ENCODE results near the gene HOMER2.
A peak's percentile ranks its signal among the peaks of the same experiment; 100 is the strongest.

Gene HOMER2

GRCh38 chr15:82963471-82964341, 11.2 kb upstream of the HOMER2 start:
- Histone ChIP-seq H3K27me3 (ENCODE audit: control insufficient read depth, insufficient read depth, low read length) (no peaks in the 10 kb centered on the region), H3K4me3 (ENCODE audit: low read length) (no peak overlapping the region), H3K9me3 (replicated peaks; ENCODE audit: low read length) (no peaks in the 10 kb centered on the region), H3K4me2 (ENCODE audit: low read length) (no peak overlapping the region), H3K36me3 (ENCODE audit: insufficient read depth, low read length) (no peaks in the 10 kb centered on the region), H3K4me1 (ENCODE audit: control insufficient read depth, insufficient read depth, low read length) (no peaks in the 10 kb centered on the region), H3K9ac (ENCODE audit: low read depth, low read length) (no peak overlapping the region)

GRCh38 chr15:82960766-82961165, 8.2 kb upstream of the HOMER2 start:
- Histone ChIP-seq H3K36me3 (ENCODE audit: insufficient read depth, low read length) (no peaks in the 10 kb centered on the region), H3K27me3 (ENCODE audit: control insufficient read depth, insufficient read depth, low read length) (no peaks in the 10 kb centered on the region), H3K4me3 (ENCODE audit: low read length) (no peak overlapping the region), H3K9me3 (replicated peaks; ENCODE audit: low read length) (no peaks in the 10 kb centered on the region), H3K9ac (ENCODE audit: low read depth, low read length) (no peak overlapping the region), H3K4me2 (ENCODE audit: low read length) (no peak overlapping the region), H3K4me1 (ENCODE audit: control insufficient read depth, insufficient read depth, low read length) (no peaks in the 10 kb centered on the region)

DNA sequence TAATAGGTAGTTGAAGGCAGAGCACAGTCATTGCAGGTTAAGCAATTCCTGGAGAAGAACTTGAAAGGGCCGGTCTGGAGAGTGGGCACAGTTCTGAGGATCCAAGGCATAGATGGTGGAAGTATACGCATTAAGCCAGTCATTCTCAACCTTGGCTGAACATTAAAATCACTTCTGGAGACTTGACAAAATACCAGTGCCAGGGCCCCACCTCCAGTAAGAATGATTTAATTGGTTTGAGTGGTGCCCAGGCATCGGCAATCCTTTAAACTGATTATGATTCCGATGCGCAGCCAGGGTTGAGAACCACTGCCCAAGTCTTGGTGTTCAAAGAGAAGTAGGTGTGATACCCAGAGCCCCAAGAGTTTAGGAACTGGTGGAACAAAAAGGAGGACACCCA, 6.9 kb upstream of the HOMER2 start:
- no peaks in the 10 kb centered on the region for H3K36me3 ChIP-seq (ENCODE audit: insufficient read depth, low read length)
- no peaks in the 10 kb centered on the region for H3K9me3 ChIP-seq (replicated peaks; ENCODE audit: low read length)
- H3K27me3 ChIP-seq (ENCODE audit: control insufficient read depth, insufficient read depth, low read length): no peaks in the 10 kb centered on the region
- H3K9ac ChIP-seq (ENCODE audit: low read depth, low read length): no peak overlapping the region
- H3K4me3 ChIP-seq (ENCODE audit: low read length): no peak overlapping the region
- H3K4me1 ChIP-seq (ENCODE audit: control insufficient read depth, insufficient read depth, low read length): no peaks in the 10 kb centered on the region
- H3K4me2 ChIP-seq (ENCODE audit: low read length): no peak overlapping the region

DNA sequence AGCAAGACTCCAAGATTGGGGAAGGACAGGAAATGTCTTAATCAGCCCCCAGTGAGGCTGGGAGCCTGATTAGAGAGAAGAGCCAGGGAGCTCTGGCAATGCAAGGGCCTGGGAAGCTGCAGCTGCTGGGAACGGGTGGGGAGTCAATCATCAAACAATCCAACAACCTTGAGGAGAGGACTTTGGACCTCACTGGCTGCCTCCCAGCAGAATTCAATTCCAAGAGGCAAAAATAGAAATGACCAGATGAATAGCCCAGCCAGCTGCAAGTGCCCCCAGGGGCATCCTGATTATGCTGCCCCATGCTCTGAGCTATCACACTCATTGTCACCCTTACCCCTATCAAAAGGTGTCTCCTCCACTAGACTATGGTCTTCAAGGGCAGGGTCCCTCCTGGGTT, 6.1 kb upstream of the HOMER2 start:
- Histone ChIP-seq H3K36me3 (ENCODE audit: insufficient read depth, low read length) (no peaks in the 10 kb centered on the region), H3K4me3 (ENCODE audit: low read length) (no peak overlapping the region), H3K9me3 (replicated peaks; ENCODE audit: low read length) (no peaks in the 10 kb centered on the region), H3K9ac (ENCODE audit: low read depth, low read length) (no peak overlapping the region), H3K4me1 (ENCODE audit: control insufficient read depth, insufficient read depth, low read length) (no peaks in the 10 kb centered on the region), H3K4me2 (ENCODE audit: low read length) (no peak overlapping the region), H3K27me3 (ENCODE audit: control insufficient read depth, insufficient read depth, low read length) (no peaks in the 10 kb centered on the region)

DNA sequence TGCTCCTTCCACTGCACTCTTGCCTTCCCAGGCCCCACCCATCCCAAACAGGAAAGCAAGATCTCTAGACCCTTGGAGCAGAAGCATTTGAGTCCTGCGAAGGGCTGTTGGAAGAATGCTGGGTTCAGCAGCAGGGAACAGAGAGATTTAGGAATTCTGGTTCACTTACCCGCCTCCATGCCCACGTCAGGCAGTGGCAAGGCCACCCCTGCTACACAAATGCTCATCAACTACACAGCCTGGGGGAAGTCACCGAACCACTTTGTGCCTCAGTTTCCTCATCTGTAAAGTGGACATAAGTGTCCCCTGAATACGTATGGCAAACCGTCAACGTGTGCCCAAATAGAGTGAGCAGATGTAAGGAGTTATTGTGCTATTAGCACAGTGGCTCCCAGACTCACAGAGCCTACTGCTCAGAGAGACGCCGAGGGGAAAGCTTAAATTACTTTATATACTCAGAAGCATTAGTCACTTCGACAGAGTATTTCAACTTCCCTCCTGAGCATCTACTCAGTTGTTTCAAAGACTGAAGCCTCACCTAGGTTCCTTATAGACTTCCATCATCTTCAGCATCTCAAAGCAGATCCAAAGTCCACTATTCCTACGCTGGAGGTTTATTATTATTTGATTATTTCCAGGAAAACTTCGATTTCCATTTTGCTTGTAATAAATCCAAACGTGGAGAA, 905 bp downstream of the HOMER2 start:
- peaks cover 11% of the 10 kb centered on the region for H3K27me3 ChIP-seq (ENCODE audit: control insufficient read depth, insufficient read depth, low read length)
- no peaks in the 10 kb centered on the region for H3K36me3 ChIP-seq (ENCODE audit: insufficient read depth, low read length)
- H3K4me3 ChIP-seq (ENCODE audit: low read length): peak overlapping the region; percentile 73
- H3K4me1 ChIP-seq (ENCODE audit: control insufficient read depth, insufficient read depth, low read length): peaks cover 8% of the 10 kb centered on the region
- no peaks in the 10 kb centered on the region for H3K9me3 ChIP-seq (replicated peaks; ENCODE audit: low read length)
- H3K4me2 ChIP-seq (ENCODE audit: low read length): peak overlapping the region; percentile 83
- peak overlapping the region; percentile 61 for H3K9ac ChIP-seq (ENCODE audit: low read depth, low read length)

- Histone ChIP-seq H3K36me3 (ENCODE audit: insufficient read depth, low read length) (no peaks in the 10 kb centered on the region), H3K4me2 (ENCODE audit: low read length) (no peak overlapping the region), H3K9ac (ENCODE audit: low read depth, low read length) (no peak overlapping the region), H3K4me3 (ENCODE audit: low read length) (no peak overlapping the region), H3K27me3 (ENCODE audit: control insufficient read depth, insufficient read depth, low read length) (peaks cover 11% of the 10 kb centered on the region), H3K4me1 (ENCODE audit: control insufficient read depth, insufficient read depth, low read length) (peaks cover 8% of the 10 kb centered on the region), H3K9me3 (replicated peaks; ENCODE audit: low read length) (no peaks in the 10 kb centered on the region)
These were observed 1.7 kb downstream of the HOMER2 start for GRCh38 chr15:82950746-82951370.

DNA sequence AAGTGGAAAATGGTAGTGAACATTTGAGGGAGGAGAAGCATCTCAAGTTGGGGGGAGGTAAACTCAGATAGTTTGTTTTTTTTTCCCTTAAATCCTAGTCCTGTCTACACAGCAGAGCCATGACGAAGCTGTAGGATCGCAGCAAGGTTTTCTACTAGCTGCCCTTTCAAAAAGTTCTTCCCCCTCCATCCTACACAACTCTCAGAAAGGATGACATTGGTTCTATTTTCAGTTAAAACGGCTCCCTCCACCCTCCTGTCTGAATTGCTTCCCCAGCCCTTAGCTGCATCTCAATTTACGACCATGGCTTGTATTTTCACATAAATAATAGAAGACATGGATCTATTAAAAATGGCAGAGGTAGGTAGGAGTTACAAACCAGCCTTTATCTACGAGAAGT, 2.2 kb downstream of the HOMER2 start:
- H3K4me2 ChIP-seq (ENCODE audit: low read length): no peak overlapping the region
- no peak overlapping the region for H3K9ac ChIP-seq (ENCODE audit: low read depth, low read length)
- no peaks in the 10 kb centered on the region for H3K36me3 ChIP-seq (ENCODE audit: insufficient read depth, low read length)
- H3K4me1 ChIP-seq (ENCODE audit: control insufficient read depth, insufficient read depth, low read length): peaks cover 8% of the 10 kb centered on the region
- peaks cover 11% of the 10 kb centered on the region for H3K27me3 ChIP-seq (ENCODE audit: control insufficient read depth, insufficient read depth, low read length)
- H3K9me3 ChIP-seq (replicated peaks; ENCODE audit: low read length): no peaks in the 10 kb centered on the region
- no peak overlapping the region for H3K4me3 ChIP-seq (ENCODE audit: low read length)

DNA sequence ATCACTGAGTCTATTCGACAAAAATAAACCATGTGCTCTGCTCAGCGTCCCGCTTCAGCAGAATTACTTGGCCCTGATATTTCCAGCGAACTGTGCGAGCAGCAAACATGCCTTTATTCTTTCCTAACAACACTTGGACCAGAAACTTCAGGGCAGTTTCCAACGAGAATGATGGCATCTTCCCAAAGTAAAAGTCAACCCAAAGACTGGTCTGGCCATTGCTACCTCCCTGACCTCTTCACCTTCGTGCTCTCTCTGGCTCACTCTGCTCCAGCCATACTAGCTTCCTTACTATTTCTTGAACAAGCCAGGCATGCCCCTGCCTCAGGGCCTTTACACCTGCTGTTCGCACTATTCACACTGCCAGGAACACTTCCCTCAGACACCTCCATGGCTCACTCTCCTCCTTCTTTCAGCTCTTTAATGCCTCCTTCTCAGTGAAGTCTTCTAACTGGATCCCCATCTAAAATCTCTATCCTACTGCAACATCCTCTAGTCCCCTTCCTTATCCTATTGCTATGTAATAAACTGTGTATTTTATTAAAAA, 6.3 kb downstream of the HOMER2 start:
- H3K27me3 ChIP-seq (ENCODE audit: control insufficient read depth, insufficient read depth, low read length): peaks cover 6% of the 10 kb centered on the region
- H3K4me3 ChIP-seq (ENCODE audit: low read length): no peak overlapping the region
- no peak overlapping the region for H3K4me2 ChIP-seq (ENCODE audit: low read length)
- no peak overlapping the region for H3K9ac ChIP-seq (ENCODE audit: low read depth, low read length)
- no peaks in the 10 kb centered on the region for H3K36me3 ChIP-seq (ENCODE audit: insufficient read depth, low read length)
- peaks cover 12% of the 10 kb centered on the region for H3K4me1 ChIP-seq (ENCODE audit: control insufficient read depth, insufficient read depth, low read length)
- H3K9me3 ChIP-seq (replicated peaks; ENCODE audit: low read length): no peaks in the 10 kb centered on the region

- Histone ChIP-seq H3K4me2 (ENCODE audit: low read length) (no peak overlapping the region), H3K9ac (ENCODE audit: low read depth, low read length) (no peak overlapping the region), H3K27me3 (ENCODE audit: control insufficient read depth, insufficient read depth, low read length) (peaks cover 6% of the 10 kb centered on the region)
These were observed 7.2 kb downstream of the HOMER2 start for GRCh38 chr15:82945326-82945725.

GRCh38 chr15:82944821-82945220, 7.7 kb downstream of the HOMER2 start:
- Histone ChIP-seq H3K9me3 (replicated peaks; ENCODE audit: low read length) (no peaks in the 10 kb centered on the region), H3K4me3 (ENCODE audit: low read length) (no peak overlapping the region), H3K27me3 (ENCODE audit: control insufficient read depth, insufficient read depth, low read length) (peaks cover 6% of the 10 kb centered on the region), H3K4me2 (ENCODE audit: low read length) (no peak overlapping the region), H3K4me1 (ENCODE audit: control insufficient read depth, insufficient read depth, low read length) (peaks cover 12% of the 10 kb centered on the region), H3K36me3 (ENCODE audit: insufficient read depth, low read length) (no peaks in the 10 kb centered on the region), H3K9ac (ENCODE audit: low read depth, low read length) (no peak overlapping the region)

More at GRCh38 chr15:82945326-82945725, 7.2 kb downstream of the HOMER2 start:
- Histone ChIP-seq H3K4me1 (ENCODE audit: control insufficient read depth, insufficient read depth, low read length) (peaks cover 12% of the 10 kb centered on the region), H3K4me3 (ENCODE audit: low read length) (no peak overlapping the region), H3K9me3 (replicated peaks; ENCODE audit: low read length) (no peaks in the 10 kb centered on the region), H3K36me3 (ENCODE audit: insufficient read depth, low read length) (no peaks in the 10 kb centered on the region)

DNA sequence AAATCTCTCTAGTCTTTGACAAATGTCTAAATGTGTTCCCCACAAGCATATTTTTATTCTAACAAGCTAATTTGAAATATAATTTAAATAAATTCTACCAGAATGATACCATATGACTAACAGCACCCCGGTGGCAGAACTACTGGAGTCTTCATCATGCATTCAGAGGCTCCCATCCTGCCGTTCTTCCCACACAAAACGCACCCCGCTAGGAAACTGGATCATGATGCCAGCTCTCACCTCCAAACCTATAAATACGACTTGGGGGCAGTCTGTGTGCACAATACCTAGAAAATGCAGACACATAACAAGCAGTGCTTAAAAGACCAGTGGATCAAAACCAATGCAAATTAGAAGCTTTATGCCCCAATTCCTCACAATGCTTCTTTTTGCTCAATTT, 8.5 kb downstream of the HOMER2 start:
- Histone ChIP-seq H3K36me3 (ENCODE audit: insufficient read depth, low read length) (no peaks in the 10 kb centered on the region), H3K9me3 (replicated peaks; ENCODE audit: low read length) (no peaks in the 10 kb centered on the region), H3K4me1 (ENCODE audit: control insufficient read depth, insufficient read depth, low read length) (peaks cover 12% of the 10 kb centered on the region), H3K9ac (ENCODE audit: low read depth, low read length) (no peak overlapping the region), H3K27me3 (ENCODE audit: control insufficient read depth, insufficient read depth, low read length) (peaks cover 1% of the 10 kb centered on the region), H3K4me3 (ENCODE audit: low read length) (no peak overlapping the region), H3K4me2 (ENCODE audit: low read length) (no peak overlapping the region)
